ENCODE results near the gene ZSCAN5A.

ZSCAN5A gene, protein sequence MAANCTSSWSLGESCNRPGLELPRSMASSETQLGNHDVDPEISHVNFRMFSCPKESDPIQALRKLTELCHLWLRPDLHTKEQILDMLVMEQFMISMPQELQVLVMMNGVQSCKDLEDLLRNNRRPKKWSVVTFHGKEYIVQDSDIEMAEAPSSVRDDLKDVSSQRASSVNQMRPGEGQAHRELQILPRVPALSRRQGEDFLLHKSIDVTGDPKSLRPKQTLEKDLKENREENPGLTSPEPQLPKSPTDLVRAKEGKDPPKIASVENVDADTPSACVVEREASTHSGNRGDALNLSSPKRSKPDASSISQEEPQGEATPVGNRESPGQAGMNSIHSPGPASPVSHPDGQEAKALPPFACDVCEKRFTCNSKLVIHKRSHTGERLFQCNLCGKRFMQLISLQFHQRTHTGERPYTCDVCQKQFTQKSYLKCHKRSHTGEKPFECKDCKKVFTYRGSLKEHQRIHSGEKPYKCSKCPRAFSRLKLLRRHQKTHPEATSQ

DNA sequence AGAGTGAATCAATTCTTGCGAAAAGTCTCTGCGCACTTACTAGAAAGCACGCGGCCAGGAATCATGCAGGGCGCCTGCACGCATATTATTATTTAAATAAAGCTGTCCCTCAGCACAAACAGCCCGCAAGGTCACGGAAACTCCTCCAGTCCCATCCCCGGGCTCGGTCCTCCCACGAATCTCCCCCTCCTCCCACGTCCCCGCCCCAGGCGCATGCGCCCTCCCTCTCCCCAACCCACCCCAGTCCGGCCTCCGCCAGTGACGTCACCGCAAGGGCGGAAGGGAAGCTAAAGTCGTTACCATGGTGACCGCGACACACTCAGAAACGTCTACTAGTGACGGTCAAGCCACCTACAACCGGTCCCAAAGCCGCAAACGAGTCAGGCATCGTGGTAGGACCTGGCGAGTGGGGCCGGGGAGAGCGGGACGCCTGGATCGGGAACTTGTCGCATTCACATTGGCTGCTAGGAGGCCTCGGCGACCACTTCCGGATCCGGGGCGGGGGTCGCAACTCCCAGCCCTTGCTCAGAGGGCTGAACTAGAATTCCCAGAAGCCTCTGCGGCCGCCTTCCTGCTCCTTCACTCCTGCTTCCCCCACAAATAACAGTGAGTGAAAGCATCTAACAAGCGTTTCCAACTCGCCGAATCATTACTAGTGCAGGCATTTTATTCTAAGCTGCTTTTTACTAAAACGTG, at the start of gene ZSCAN5A:
Gene ZSCAN5A, minus strand, starts transcription at position 459 of the 696 bp plus-strand sequence. CDS start 89,793 bp downstream, outside the sequence.
- H3K4me2 ChIP-seq (ENCODE audit: low read length), result peak within 1 kb of the TSS; percentile 97
- peaks cover 2% of the 10 kb centered on the region for H3K79me2 ChIP-seq
- no peaks in the 10 kb centered on the region for H3K9me3 ChIP-seq (ENCODE audit: control insufficient read depth, low read length)
- no peaks in the 10 kb centered on the region for H3K27me3 ChIP-seq (ENCODE audit: control insufficient read depth, insufficient read depth, low read length)
- H3K4me1 ChIP-seq, result peaks cover 8% of the 10 kb centered on the region
- peak within 1 kb of the TSS; percentile 77 for H3K4me3 ChIP-seq (ENCODE audit: low read depth, low read length)
- peak within 1 kb of the TSS; percentile 99 for H3K27ac ChIP-seq
- peak within 1 kb of the TSS; percentile 96 for H2AFZ ChIP-seq
- TF ChIP-seq, protein P1, sequence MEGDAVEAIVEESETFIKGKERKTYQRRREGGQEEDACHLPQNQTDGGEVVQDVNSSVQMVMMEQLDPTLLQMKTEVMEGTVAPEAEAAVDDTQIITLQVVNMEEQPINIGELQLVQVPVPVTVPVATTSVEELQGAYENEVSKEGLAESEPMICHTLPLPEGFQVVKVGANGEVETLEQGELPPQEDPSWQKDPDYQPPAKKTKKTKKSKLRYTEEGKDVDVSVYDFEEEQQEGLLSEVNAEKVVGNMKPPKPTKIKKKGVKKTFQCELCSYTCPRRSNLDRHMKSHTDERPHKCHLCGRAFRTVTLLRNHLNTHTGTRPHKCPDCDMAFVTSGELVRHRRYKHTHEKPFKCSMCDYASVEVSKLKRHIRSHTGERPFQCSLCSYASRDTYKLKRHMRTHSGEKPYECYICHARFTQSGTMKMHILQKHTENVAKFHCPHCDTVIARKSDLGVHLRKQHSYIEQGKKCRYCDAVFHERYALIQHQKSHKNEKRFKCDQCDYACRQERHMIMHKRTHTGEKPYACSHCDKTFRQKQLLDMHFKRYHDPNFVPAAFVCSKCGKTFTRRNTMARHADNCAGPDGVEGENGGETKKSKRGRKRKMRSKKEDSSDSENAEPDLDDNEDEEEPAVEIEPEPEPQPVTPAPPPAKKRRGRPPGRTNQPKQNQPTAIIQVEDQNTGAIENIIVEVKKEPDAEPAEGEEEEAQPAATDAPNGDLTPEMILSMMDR (IDR thresholded peaks at IDR 0.05), result no peak
- no peaks in the 10 kb centered on the region for H3K36me3 ChIP-seq (ENCODE audit: control insufficient read depth, insufficient read depth, low read length)
- peak within 1 kb of the TSS; percentile 75 for H3K9ac ChIP-seq

DNA sequence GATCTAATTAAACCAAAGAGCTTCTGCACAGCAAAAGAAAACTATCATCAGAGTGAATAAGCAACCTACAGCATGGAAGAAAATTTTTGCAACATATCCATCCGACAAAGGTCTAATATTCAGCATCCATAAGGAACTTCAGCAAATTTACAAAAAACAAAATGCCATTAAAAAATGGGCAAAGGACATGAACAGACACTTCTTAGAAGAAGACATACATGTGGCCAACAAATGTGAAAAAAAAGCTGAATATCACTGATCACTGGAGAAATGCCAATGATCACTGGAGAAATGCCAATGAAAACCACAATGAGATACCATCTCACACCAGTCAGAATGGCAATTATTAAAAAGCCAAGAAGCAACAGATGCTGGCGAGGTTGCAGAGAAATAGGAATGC, 46.2 kb upstream of the ZSCAN5A start:
- H3K9me3 ChIP-seq (ENCODE audit: control insufficient read depth, low read length), result no peaks in the 10 kb centered on the region
- TF ChIP-seq, protein P1 (IDR thresholded peaks at IDR 0.05), result no peak

DNA sequence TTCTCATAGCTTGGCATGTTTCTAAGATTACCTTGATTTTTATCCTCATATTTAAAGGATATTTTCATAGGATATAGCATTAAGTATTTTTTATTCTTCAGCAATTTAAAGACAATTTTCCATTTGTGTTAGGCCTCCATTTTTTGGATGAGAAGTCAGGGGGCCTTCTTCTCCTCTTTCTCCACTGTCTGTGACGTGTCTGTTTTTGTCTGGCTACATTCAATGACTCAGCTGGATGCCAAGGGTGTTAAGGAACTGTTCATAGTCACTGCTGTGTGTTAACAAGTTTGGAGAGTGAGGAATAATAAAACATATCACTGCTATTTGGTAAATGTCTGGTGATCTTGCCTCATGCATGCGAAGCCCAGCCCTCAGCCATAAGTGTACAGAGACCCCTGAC, 42.3 kb upstream of the ZSCAN5A start:
- H2AFZ ChIP-seq, result no peak overlapping the region
- TF ChIP-seq, protein P1 (IDR thresholded peaks at IDR 0.05), result no peak
- H3K27ac ChIP-seq, result no peak overlapping the region
- no peaks in the 10 kb centered on the region for H3K79me2 ChIP-seq
- no peak overlapping the region for H3K4me3 ChIP-seq (ENCODE audit: low read depth, low read length)
- H3K9me3 ChIP-seq (ENCODE audit: control insufficient read depth, low read length), result no peaks in the 10 kb centered on the region
- no peak overlapping the region for H3K9ac ChIP-seq
- H3K4me2 ChIP-seq (ENCODE audit: low read length), result no peak overlapping the region
- H3K27me3 ChIP-seq (ENCODE audit: control insufficient read depth, insufficient read depth, low read length), result no peaks in the 10 kb centered on the region
- no peaks in the 10 kb centered on the region for H3K36me3 ChIP-seq (ENCODE audit: control insufficient read depth, insufficient read depth, low read length)
- H3K4me1 ChIP-seq, result no peaks in the 10 kb centered on the region

More for the DNA sequence above, 46.2 kb upstream of the ZSCAN5A start:
- H3K79me2 ChIP-seq, result no peaks in the 10 kb centered on the region
- no peaks in the 10 kb centered on the region for H3K27me3 ChIP-seq (ENCODE audit: control insufficient read depth, insufficient read depth, low read length)
- H3K4me2 ChIP-seq (ENCODE audit: low read length), result no peak overlapping the region
- no peaks in the 10 kb centered on the region for H3K36me3 ChIP-seq (ENCODE audit: control insufficient read depth, insufficient read depth, low read length)
- H3K4me3 ChIP-seq (ENCODE audit: low read depth, low read length), result no peak overlapping the region
- no peaks in the 10 kb centered on the region for H3K4me1 ChIP-seq
- H3K9ac ChIP-seq, result no peak overlapping the region
- no peak overlapping the region for H3K27ac ChIP-seq
- no peak overlapping the region for H2AFZ ChIP-seq

DNA sequence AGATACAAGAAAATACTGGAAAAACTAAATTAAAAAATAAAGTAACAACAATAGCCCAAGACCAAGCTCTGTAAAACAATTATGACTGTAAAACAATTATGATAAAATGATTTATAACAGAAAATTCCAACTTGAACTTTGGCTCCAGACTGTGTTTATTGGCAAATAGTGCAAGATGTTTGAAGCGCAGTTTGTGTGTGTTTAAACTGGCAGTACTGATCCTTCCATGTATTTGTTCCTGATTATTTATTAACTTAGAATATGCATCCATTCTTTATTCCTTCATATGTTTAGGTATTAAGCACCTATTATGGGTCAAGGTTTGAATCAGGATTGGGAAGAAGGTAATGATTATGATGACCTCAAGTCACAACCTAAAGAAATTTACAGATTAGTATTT, 40.9 kb upstream of the ZSCAN5A start:
- no peaks in the 10 kb centered on the region for H3K79me2 ChIP-seq
- no peak overlapping the region for H2AFZ ChIP-seq
- no peaks in the 10 kb centered on the region for H3K27me3 ChIP-seq (ENCODE audit: control insufficient read depth, insufficient read depth, low read length)
- no peak overlapping the region for H3K9ac ChIP-seq
- H3K27ac ChIP-seq, result no peak overlapping the region
- H3K9me3 ChIP-seq (ENCODE audit: control insufficient read depth, low read length), result no peaks in the 10 kb centered on the region
- TF ChIP-seq, protein P1 (IDR thresholded peaks at IDR 0.05), result no peak
- no peaks in the 10 kb centered on the region for H3K4me1 ChIP-seq
- no peak overlapping the region for H3K4me2 ChIP-seq (ENCODE audit: low read length)
- H3K36me3 ChIP-seq (ENCODE audit: control insufficient read depth, insufficient read depth, low read length), result no peaks in the 10 kb centered on the region
- H3K4me3 ChIP-seq (ENCODE audit: low read depth, low read length), result no peak overlapping the region
